ENCODE results near the gene ANTXRL.
"Not testable (repeated sequence)": the region's sequence is repeated elsewhere in the genome, so short reads cannot be mapped to it uniquely, and the experiment has no call there.

ANTXRL gene

DNA sequence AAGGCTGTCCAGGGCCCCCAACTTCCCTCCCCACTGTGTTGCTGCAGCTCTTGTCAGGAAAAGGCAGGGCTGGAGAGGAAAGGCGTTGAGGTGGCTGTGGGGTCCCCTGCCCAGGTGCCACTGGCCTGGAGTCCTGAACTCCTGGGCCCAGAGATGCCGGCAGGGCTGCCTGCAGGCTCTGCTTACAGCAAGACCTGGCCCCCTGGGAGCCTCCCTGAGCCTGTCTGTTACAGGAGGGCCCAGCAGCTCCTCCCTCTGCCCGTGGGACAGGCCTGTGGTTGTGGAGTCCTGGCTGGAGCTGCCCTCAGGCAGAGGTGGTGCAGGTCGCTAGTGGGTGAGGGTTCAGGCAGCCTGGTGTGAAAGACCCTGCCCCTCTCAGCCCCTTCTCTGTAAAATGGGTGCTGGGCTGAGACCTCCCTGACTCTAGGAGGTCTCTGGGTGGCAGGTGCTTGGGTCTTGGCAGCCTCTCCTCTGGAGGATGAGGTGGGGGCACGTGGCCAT lies 9.9 kb downstream of the ANTXRL start:
- DNase-seq = no peak

DNA sequence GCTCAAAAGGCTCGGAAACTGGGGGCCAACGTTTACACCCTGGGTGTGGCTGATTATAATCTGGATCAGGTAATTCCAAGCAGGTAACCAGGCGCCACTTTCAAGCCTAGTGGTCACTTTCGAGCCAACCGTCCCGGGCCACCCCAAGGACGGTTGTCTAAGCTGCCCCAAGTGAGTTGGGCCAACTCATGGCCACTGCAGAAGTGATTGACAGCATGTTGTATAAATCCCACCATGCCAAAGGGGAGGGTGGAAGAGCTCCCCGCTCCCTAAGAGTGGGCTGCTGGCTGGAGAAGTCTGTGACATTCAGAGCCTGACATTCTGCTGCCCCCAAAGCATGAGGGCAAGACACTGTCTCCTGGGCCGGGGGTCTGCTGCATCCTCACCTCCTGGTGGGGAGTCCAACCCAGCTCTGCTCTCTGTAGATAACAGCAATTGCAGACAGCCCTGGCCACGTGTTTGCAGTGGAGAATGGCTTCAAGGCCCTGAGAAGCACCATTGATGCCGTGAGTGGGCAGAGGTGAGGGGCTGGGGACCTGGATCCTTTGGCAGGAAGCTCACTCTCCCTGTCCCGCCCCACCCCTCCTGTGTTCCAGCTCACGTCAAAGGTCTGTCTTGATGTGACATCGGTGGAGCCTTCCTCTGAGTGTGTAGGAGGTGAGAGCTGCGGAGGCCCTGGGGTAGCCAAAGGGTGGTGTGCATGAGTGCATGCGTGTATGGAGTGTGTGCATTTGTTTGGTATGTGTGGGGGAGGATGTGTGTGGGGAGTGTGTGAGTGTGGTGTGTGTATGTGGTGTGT lies 10.8 kb downstream of the ANTXRL start:
- no peak for DNase-seq

DNA sequence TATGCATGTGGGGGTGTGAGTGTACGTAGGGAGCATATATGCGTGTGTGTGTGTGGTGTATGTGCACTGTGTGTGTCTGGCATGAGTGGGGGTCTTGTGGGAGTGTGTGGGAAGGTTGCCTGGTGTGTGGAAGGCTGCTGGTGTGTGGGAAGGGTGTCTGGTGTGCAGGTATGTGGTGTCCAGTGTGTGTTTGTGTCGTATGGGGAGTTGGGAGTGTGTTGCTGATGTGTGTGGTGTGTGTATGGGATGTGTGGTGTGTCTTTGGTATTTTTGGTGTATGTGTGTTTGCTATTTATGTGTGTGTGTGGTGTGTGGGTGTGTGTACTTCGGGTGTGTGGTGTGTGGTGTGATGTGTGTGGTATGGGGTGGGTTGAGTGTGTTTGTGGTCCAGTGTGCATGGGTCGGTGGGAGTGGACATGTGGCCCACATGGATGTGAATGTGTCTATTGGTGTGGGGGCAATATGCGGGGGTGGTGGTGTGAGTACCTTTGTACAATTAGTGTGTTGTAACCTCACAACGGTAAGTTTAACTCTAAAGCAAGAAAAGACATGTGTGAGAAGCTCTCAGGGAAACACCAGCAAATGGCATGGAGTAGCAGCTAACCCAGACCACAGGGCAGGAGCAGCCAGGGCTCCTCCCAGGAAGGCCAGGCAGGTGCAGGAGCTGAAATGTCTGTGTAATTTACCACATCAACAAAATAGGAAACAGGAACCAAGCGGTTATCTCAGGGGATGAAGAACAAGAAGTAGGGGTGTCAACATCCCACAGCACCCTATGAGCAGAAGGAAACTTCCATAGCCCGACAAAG lies 11.9 kb downstream of the ANTXRL start:
- DNase-seq = no peak

DNA sequence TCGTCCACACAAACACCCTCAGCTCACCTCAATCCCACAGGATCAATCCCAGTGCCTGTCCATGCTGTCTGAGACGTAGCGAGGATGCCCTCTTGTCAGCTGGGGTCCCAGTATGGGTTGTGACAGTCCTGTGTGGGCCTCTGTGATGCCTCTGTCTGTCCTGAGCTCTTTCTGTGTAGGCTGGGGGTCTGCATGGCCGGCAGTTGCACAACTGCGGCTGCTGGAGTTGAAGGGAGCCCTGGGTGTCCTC lies 12.4 kb downstream of the ANTXRL start:
- no peak for DNase-seq

DNA sequence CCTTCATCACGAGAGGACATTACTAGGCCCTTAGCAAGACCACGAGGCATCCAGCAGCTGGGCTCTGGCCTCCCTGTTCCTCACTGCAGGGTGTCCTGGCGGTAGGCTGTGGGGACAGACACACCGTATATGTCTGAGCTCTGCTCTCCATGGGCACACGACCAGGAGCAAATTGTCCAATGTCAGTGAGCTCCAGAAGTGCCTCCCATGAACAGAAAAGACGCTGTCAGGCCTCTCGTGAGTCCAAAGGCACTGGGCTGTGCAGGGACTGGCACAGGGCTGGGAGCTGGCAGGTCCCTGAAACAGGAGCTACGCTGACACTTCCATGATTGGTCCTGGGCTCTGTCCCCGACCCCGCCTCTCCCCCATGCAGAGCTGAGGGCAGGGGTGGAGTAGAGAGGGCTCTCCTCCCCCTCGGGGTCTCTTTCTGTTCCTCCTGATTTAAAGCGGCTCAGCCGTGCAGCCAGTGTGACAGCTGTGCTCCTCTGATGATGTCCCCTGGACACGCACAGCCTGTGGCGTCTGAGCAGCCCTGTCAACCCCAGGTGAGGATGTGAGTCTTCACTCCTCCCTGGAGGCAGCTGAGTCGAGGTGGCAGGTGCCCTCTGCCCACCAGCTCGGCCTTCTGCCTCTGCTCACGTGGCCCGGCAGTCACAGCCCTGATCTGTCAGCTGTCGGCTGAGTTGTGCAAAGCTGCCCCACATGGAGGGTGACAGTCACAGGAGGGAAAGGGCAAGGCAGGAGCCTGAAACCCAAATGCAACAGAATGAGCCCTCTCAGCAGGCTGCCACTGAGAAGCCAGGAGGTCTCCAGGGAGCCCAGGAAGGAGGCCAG lies 13.0 kb downstream of the ANTXRL start:
- DNase-seq = no peak

DNA sequence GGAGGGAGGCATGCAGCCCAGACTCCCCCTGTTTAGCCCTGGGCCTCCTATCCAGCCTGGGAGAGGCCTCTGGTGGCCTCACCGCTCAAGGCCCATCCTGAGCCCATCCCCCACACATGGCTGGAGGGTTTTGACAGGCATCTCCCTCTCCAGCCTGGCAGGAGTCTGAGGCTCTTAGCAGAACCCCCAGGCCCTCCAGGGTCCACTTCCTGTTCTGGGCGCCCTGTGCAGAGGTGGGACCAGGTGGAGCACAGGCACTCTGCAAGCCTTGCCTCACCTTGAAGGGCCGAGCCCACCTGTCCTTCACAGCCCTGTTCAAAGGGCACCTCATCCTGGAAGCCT lies 13.5 kb downstream of the ANTXRL start:
- not testable (repeated sequence) for DNase-seq

DNA sequence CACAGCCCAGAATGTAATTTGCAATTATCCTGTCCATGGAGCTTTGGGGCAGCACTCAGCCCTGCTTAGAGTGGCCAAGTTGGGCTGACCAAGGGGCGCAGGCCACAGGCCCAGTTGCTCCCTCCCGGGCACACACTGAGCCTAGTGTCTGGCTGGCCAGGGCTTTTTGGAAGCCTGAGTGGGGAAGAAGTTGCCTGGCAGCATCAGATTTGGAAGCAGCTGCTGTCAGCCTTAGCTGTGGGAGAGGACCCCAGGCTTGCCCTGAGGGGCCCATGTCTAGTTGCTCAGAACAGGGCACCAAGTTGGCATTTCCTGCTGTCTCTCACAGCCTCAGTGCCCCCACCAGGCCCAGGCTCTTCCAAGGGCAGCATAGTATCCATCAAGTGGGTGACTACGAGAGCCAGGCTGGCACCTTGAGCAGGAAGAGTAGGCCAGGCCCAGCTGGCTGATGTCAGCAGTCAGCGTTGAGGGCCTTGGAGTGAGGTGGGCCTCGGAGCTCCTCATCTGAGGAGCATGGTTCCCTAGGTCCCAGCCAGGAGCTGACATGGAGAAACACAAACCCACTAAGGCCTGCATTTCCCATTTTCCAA lies 14.4 kb downstream of the ANTXRL start:
- DNase-seq = no peak

DNA sequence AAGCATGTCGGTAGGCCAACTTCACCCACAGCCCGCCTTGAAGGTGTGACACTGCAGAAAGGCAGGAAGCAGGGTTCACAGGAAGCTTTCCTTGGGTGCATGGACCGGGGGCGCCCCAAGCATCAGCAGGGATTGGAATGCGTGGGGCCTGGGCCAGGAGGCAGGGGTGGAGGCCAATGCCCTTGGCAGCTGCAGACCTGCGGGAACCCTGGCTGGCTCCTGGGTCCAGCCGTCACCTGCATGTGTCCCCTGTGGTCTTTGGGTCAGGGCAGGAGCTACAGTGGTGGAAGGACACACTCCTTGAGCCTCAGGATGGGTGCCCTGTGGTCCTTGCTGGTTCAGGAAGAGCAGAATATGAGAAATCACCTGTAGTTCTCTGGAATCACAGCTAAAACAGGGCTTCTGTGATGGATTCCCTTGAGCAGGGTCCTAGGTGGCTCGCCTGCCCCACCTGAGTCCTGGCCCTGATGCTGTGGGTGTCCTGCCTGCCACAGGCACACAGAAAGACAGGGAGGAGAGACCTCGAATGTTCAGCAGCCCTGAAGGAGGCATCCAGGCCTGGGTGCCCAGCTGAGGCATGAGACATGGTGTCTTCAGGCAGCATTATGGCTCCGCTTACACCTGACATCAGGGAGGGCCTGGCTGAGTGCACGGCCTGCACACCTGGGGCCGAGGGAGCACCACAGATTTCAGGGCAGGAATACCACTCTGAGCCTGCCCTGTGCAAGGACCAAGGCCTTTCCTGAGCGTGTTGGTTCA lies 15.1 kb downstream of the ANTXRL start:
- no peak for DNase-seq

DNA sequence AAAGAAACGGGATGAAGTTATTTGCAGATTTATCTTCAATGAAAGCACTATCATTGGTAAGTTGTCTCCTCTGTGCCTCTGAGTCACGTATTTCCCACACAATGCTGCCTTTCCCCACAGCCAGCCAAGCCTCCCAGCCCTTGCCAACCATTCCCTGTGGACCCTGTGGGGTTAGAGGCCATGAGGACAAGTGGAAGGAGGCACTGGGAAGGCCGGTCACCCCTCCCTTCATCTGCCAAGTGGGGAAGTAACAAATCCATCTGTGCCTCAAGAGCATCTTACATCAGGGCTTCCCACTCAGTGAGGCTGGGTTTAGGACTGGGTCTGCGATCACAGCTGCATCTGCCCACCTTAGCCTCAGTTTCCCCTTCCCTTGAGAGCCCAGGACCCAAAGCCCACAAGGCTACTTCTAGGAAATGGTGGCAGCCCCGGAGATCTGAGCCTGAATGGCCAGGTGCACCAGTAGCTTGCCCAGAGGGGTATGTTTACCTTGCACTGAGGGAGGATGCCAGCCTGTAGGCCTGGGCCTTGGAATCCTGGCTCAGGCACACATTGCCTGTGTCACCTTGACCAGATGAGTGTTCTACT lies 16.1 kb downstream of the ANTXRL start:
- DNase-seq = not testable (repeated sequence)

DNA sequence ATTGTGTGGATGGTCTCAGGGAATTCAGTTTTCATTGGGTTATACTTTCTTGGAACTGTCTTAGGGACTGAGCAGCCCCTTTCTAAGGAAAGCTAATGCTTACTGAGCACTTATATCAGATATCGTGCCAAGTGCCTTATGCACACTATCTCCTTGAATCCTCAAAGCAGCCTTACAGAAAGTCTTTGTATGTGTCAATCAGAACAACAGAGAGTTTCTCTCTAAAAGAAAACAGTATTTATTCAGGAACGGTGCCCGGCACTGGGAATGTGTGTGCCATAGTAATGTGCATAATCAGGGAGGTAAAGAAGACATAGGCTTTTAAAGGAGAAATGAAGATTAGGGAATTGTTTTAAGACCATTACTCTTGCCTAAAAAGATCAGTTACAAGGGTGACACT lies 17.3 kb downstream of the ANTXRL start:
- DNase-seq = no peak

DNA sequence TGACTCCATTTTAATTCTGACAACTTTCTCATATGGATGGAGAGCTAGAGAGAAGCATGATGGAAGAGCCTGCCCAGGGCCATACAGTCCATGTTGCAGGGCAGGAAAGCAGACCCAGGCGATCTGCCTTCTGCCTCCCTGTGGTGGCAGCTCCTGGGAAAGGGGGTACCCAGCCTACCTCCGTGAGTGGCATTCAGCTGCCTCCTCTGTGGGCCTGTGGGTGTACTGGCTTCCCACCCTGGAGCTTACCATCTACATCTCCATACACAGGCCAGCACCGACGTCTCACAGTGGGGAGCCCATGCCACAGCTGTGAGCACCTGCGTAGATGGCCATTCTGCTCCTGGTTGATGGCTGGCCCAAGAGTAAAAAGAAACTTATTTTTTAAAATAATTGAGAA lies 17.9 kb downstream of the ANTXRL start:
- not testable (repeated sequence) for DNase-seq

DNA sequence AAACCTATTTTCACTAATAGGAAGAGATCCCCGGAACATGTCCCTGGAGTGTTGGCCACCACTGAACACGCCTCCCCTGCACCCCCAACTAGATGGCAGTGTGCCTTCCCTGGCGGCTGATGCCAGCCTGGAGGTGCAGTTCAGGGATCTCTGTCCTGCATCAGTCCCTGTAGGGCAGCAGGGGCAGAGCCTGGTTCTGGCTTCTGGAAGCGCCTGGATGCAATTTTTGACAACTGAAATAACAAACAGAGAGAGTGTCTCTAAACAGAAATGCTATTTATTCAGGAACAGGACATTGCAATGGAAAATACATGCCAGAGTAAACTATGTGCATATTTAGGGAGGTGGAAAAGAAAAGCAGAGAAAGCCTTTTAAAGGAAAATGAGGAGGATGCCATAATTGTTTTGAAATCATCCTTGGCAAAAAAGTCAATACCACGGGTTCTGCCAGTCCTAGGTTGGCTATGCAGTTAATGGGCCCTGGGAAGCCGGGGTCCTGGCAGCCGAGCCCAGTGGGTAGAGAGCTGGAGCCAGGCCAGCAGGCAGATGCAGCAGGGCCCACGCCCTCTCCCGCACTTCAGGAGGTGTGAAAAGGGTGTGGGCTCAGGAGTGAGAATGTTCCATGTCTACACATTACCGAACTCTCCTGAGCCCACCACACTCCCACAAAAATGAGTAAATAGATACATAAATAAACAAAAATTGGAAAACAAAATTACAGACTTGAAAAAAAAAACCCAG lies 18.5 kb downstream of the ANTXRL start:
- DNase-seq = no peak

DNA sequence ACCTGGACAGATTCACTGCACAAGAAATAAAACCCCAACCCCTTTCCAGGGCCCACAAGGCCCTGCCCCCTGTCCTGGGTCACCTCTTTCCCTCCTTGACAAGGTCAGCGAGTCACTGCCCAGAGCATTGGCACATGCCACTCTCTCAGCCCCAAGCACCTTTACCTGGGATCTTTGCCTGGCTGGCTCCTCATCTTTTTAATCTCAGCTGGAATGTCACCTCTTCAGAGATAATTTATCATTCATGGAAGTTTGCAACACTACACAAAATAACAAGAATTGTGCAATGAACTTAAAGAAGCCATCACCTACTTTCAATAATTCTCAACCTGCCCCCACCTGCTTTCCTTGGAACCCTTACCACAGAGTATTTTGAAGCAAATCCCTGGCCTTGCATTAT lies 19.2 kb downstream of the ANTXRL start:
- DNase-seq = no peak

DNA sequence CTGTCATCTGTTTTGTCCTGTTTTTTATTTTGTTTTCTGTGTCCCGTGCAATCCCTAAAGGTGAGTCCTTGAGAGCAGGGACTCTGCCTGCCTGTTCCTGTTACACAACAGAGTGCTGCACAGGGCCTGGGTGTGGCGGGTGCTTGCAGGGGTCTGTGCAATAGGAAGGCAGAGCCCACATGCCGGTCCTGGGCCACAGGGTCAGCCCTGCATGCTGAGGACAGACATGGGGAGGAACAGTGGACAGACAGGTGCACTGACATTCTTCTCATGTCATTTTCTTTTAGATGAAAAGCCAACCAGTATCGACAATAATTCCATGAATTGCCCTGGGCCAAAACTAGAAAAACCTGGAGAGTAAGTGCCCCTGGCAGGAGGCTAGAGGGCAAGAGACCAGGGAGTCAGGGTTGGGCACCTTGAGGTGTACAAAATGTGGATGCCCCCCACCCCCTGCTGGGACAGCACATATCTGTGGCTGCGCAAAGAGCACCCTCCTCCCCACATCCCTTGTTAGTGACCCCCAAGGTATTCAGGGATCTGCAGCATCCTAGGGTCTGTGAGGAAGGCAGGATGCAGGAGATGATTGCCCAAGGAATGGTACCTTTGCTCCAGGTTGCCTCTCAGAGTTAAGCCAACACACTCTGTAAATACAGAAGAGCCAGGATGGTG lies 19.9 kb downstream of the ANTXRL start:
- DNase-seq = no peak

DNA sequence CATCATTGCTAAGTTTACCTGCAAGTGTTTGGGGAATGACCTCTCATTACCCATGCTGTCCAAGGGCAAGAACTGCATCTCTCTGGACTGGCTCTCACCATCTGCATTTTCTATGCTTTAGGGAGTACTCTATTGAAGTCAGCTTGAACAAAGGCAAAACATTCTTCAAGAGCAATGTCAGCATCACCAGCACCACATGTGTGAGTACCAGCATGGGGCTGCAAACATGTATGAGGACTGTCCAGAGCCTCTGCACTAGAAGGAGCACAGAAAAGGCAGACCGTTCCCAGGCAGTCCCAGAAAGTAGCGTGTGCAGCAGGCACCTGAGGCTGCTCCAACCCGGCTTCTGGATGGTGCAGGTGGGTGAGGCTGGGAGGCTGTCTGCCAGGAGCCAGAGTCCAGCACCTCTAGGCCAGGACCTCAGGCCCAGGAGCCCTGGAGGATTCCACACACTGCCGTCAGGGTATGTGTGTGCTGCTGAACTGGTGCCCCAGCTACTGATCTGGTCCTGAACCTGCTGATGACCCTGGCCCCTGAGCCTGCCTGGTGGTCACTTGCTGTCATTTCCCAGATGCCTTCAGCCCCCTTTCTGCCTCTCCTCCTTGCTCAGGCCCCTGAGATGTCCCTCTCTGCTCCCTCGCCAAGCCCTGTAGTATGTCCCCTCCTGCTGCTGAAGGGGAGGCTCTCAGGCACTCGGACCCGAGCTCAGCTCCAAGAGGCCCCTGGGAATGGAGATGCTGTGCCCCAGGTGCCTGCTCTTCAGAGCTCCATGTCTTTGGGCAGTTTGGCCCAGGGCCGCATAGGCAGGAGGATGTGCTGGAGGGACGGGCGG lies 20.7 kb downstream of the ANTXRL start:
- no peak for DNase-seq

DNA sequence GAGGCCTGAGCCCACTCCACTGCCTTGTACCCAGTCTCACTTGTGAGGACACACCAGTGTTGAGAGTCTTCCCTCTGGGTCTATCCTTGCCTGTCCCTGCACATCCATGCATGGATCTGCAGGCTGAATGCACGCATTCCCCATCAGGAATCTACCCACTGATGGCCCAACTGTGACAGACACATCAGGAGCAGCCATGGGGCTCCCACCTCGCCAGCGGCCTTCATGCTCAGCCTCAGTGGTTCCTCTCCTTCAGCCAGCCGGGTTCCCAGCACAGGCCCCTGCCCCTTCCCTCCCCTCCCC lies 21.3 kb downstream of the ANTXRL start:
- DNase-seq = no peak

DNA sequence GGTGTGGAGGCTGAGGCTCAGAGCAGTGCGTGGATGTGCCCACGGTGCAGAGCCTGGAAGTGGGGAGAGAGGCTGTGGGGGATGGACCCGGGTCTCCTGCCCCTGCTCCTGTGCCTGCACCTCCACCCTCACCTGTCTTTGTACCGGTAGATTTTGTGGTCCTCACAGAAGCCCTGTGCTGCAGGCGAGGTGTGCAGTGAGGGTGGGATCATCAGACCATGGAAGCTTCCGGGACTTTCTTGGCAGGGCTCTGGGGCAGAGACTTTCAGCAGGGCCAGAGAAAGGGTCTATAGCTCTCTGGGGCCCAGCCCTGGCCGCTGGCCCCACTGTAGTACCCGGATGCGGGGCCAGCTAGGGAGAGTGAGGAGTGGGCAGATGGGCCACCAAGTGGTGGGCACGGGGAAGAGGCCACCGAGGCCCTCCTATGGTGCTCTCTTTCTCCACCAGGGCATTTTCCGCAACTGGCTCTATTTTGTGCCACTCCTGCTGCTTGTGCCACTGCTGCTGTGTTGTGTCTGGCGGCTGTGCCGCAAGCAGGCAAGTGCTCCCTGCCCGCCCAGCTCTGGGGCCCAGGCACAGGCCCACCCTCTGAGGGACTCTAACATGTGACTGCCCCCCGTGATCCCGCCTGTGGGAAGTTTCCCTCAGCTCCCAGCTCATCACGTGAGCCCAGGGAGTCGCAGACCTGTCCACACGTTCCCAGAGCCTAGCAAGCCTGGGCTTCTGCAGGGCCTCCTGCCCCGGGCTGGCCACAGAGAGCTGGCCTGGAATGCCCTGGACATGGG lies 22.1 kb downstream of the ANTXRL start:
- DNase-seq = no peak

DNA sequence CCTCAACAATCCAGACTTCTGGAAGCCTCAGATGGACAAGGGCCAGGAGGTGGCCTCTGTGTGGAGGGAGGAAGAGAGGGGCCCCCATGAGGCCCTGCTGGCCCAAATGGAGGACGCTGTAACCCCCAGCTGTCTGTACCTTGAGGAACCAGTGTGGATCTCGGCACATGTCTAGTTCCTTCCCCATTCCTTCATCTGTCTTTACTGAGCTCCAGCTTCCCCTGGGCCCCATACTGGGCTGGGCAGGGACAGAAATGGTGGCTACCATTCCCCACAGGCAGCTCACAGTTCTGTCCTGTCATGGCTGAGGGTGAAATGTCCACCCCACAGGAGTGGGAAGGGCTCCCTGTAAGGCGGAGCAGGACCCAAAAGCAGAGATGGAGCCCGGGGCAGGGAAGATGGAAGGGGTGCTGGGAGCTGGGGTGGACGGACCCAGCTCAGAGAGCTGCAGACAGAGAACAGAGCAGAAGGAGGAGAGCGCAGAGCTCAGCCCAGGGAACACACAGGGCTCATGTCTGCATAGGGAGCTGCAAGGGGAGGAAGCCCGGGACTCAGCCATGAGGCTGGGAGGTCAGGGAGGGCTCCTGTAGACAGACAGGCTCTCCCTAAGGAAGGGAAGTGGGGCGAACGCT lies 22.8 kb downstream of the ANTXRL start:
- no peak for DNase-seq

DNA sequence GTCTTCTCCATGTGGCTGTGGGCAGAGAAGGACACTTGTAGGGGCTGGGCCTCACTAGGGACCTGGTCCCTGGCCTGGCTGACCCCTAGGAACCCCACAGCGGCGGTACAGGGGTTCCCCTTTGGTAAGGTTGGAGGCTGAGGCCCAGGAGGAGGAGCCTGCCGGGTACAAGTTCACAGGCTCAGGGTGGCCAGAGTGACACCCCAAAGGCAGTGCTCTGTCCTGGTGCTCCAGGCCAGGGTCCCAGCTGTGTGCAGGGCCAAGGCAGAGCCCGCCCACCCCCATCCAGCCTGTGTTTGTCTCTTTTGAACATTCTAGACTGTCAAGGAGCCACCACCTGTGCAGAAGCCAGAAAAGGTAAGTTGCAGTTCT lies 23.3 kb downstream of the ANTXRL start:
- no peak for DNase-seq

All from DMS 273 treated with DMSO at 0.1 percent for 48 hours (cell line).